Naive thymus-derived CD4-positive, alpha-beta T cell (primary cell): Measurements from ENCODE around the gene STRBP. TPM values are rescaled to one million over a fixed set of nuclear protein-coding genes. Genes with fewer than 3 reads are reported as not detected.

Experiments
- ATAC-seq: fragments of 150-1000 bp; cut with Tn5 transposase; 2 replicates; pipeline ENCODE4 v1.10.0; 2021; ENCODE audit warnings: mild to moderate bottlenecking, moderate library complexity
- CTCF ChIA-PET: fragments of 350-600 bp; sonication (Branson Sonifier 250); formaldehyde crosslinking; loops from one replicate; lab custom pipeline; 2021; ENCODE audit warnings: antibody characterized with exemption; lab: Charles Lee
- POLR2A ChIA-PET: fragments of 350-600 bp; sonication (Branson Sonifier 250); formaldehyde crosslinking; loops from one replicate; lab custom pipeline; 2021; ENCODE audit warnings: antibody characterized with exemption, inconsistent platforms; lab: Charles Lee
- DNase-seq, 9 donors: peaks; one replicate each; pipeline versions ENCODE4 v3.0.0 to v3.0.0-alpha.2; 2020 to 2022; ENCODE audit warnings: mixed read lengths in 1 of 9
- H3K27ac ChIP-seq: one replicate; pipeline ENCODE4 v1.7.0; 2013; ENCODE audit warnings: mild to moderate bottlenecking, low read depth, low read length, moderate library complexity
- H3K27me3 ChIP-seq, 2 donors: one replicate each; pipeline ENCODE4 v1.7.0; 2013; ENCODE audit warnings: low read length in 2 of 2, mild to moderate bottlenecking in 2 of 2, moderate library complexity in 2 of 2; ENCODE audit not compliant: control insufficient read depth in 2 of 2, insufficient read depth in 2 of 2
- H3K36me3 ChIP-seq, 3 experiments: 1 replicate in 2 of 3; 2 replicates in 1 of 3; pipeline ENCODE4 v1.7.0; 2013; ENCODE audit warnings: low read length in 3 of 3, mild to moderate bottlenecking in 3 of 3, moderate library complexity in 1 of 3; ENCODE audit not compliant: insufficient read depth in 3 of 3, control insufficient read depth in 2 of 3
- H3K4me1 ChIP-seq, 2 donors: one replicate each; pipeline ENCODE4 v1.7.0; 2013; ENCODE audit warnings: low read length in 2 of 2, mild to moderate bottlenecking in 2 of 2, moderate library complexity in 1 of 2; ENCODE audit not compliant: control insufficient read depth in 2 of 2, insufficient read depth in 2 of 2
- H3K4me3 ChIP-seq: 2 replicates; pipeline ENCODE4 v1.7.0; 2013; ENCODE audit warnings: mild to moderate bottlenecking, low read length
- H3K9me3 ChIP-seq, 3 experiments: 1 replicate in 2 of 3; 2 replicates in 1 of 3; pipeline ENCODE4 v1.7.0; 2013; ENCODE audit warnings: low read length in 3 of 3; ENCODE audit not compliant: control insufficient read depth in 2 of 3
- H3K27ac Mint-ChIP-seq, 9 donors: one replicate each; pipeline ENCODE4 v1.8.0; 2020 to 2022; ENCODE audit warnings: mixed read lengths in 9 of 9, mild to moderate bottlenecking in 8 of 9, moderate library complexity in 5 of 9, inconsistent platforms in 2 of 9
- H3K27me3 Mint-ChIP-seq, 5 donors: one replicate each; pipeline ENCODE4 v1.8.0; 2021 to 2022; ENCODE audit warnings: mixed read lengths in 5 of 5, mild to moderate bottlenecking in 1 of 5
- H3K36me3 Mint-ChIP-seq, 5 donors: one replicate each; pipeline ENCODE4 v1.8.0; 2020 to 2022; ENCODE audit warnings: mixed read lengths in 5 of 5, mild to moderate bottlenecking in 3 of 5, inconsistent platforms in 1 of 5
- H3K4me1 Mint-ChIP-seq, 7 donors: one replicate each; pipeline ENCODE4 v1.8.0; 2020 to 2022; ENCODE audit warnings: mixed read lengths in 7 of 7, mild to moderate bottlenecking in 3 of 7, inconsistent platforms in 1 of 7
- H3K4me3 Mint-ChIP-seq, 10 donors: one replicate each; pipeline ENCODE4 v1.8.0; 2020 to 2022; ENCODE audit warnings: mild to moderate bottlenecking in 10 of 10, mixed read lengths in 10 of 10, moderate library complexity in 6 of 10, inconsistent platforms in 2 of 10
- H3K9me3 Mint-ChIP-seq, 11 donors: one replicate each; pipeline ENCODE4 v1.8.0; 2020 to 2022; ENCODE audit warnings: mixed read lengths in 11 of 11, mild to moderate bottlenecking in 4 of 11, inconsistent platforms in 1 of 11, moderate library complexity in 1 of 11
- intact Hi-C, 2 donors: fragments of 100-400 bp; cut with micrococcal nuclease; formaldehyde crosslinking; loops; one replicate each; pipeline ENCODE4 v1.15.1; 2023
- polyA plus RNA-seq, 2 donors: library from polyadenylated mRNA; unstranded; fragments of 300-500 nt; fragmentation: Illumina TruSeq; gene quantifications; one replicate each; pipeline ENCODE4 v1.2.3, GENCODE V29; 2021
- total RNA-seq, 6 experiments: library from RNA in 5 of 6; stranded (reverse) in 5 of 6; gene quantifications; 1 replicate in 5 of 6; 2 replicates in 1 of 6; pipeline ENCODE4 v1.2.3 and lab custom pipeline; 2021 to 2026

STRBP gene
- total and polyA plus RNA-seq, 7 experiments from 2014 or later, result 14.5 to 28.8 (median 20.6) TPM

DNA sequence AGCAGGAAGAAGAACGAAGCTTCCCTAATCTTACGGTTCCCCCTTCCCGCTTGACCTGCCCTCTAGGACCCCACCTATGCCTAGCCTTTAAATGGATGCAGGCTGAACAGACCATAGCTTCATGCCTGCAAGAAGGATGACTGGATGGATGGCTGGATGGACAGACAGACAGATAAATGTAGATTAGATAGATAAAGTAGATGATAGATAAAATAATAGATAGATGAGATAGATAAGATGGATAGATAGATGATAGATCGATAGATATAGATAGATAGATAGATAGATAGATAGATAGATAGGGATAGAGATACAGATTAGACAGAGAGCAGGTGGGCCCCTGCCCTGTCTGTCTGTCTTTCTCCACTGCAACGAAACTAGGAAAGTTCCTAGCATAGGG lies 162.9 kb downstream of the STRBP start:
- peaks cover 0 to 67% (median 5%) of the 10 kb centered on the region in 3 experiments for H3K36me3 ChIP-seq
- no peak for DNase-seq
- Mint-ChIP-seq H3K36me3 (peaks cover 0 to 17% (median 3%) of the 10 kb centered on the region in 5 donors), H3K27me3 (no peaks in the 10 kb centered on the region), H3K27ac (peak overlapping the region in 3 of 9 donors; percentile 7 to 24 (median 10)), H3K4me1 (peaks cover 0 to 3% (median 0%) of the 10 kb centered on the region in 7 donors), H3K4me3 (no peak overlapping the region), H3K9me3 (peaks cover 0 to 2% (median 0%) of the 10 kb centered on the region in 11 donors)
- H3K9me3 ChIP-seq, result no peaks in the 10 kb centered on the region
- no peaks in the 10 kb centered on the region for H3K27me3 ChIP-seq
- H3K4me1 ChIP-seq, result no peaks in the 10 kb centered on the region
- H3K27ac ChIP-seq, result no peak overlapping the region
- no peak overlapping the region for H3K4me3 ChIP-seq
- intact Hi-C loops, result loop anchor here in 1 of 2 donors (10.0 kb wide), 1 partner anchor 119 kb away; no protein-coding TSS in a partner anchor
- no peak for ATAC-seq
- CTCF ChIA-PET, result interaction anchor here (1.2 to 1.7 kb wide), 2 partner anchors 11 to 244 kb away, joined by 3 to 5 read pairs; no protein-coding TSS in a partner anchor
- POLR2A ChIA-PET, result no interaction called here

- H3K36me3 ChIP-seq, result peaks cover 0 to 60% (median 5%) of the 10 kb centered on the region in 3 experiments
- H3K4me3 Mint-ChIP-seq, result no peak overlapping the region
- ChIA-PET CTCF (interaction anchor here (0.6 to 1.2 kb wide), 4 partner anchors 10 to 57 kb away, joined by 3 to 6 read pairs (median 4); no protein-coding TSS in a partner anchor), POLR2A (no interaction called here)
- DNase-seq (no peak), ATAC-seq (no peak)
- H3K27ac ChIP-seq, result no peak overlapping the region
- H3K27me3 Mint-ChIP-seq, result no peaks in the 10 kb centered on the region
- no peaks in the 10 kb centered on the region for H3K9me3 ChIP-seq
- no peak overlapping the region for H3K4me3 ChIP-seq
- no peaks in the 10 kb centered on the region for H3K4me1 ChIP-seq
- no peaks in the 10 kb centered on the region for H3K27me3 ChIP-seq
- peaks cover 0 to 2% (median 0%) of the 10 kb centered on the region in 7 donors for H3K4me1 Mint-ChIP-seq
- peaks cover 0 to 2% (median 0%) of the 10 kb centered on the region in 11 donors for H3K9me3 Mint-ChIP-seq
- peak overlapping the region in 4 of 9 donors; percentile 7 to 70 (median 38) for H3K27ac Mint-ChIP-seq
- peaks cover 0 to 17% (median 3%) of the 10 kb centered on the region in 5 donors for H3K36me3 Mint-ChIP-seq
- intact Hi-C loops, result loop anchor here (5.0 to 10.0 kb wide), 2 partner anchors 120 to 247 kb away; no protein-coding TSS in a partner anchor
Measured at GRCh38 chr9:123104807-123105206, 163.6 kb downstream of the STRBP start.

DNA sequence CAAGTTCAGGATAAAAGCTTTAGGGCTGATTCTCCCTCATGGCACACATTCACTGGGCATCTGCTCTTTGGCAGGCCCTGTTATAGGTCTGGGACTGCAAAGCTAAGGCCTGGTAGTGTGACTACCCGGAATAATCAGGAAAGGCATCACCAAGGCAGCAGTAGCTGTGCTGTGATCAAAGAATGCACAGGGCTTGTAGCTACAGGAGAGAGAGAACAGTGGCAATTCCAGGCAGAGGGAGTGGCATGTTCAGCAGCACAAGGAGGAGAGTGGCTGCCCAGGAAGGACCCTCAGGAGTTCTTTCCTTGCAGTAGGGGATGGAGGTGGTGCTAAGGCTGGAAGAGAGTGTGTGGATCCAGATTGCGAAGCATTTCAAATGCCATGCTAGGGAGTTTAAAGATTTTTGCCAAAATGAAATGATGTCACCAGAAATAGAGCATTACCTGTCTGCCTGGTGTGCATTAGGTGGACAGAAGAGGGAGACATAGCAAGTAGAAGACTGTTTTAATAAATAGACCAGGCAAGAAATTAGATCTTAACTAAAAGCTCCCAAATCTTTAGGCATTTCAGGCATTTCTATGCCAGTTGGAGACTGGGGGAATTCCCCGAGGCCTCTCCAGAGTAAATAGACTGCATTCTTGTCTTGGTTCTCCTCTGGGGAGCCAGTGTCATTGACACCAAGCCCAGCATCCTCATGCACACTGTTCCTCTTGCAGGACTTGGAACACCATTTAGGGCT lies 165.8 kb downstream of the STRBP start:
- intact Hi-C loops, result loop anchor here (1.0 to 10.0 kb wide), 3 partner anchors 122 to 250 kb away; no protein-coding TSS in a partner anchor

GRCh38 chr9:123099548-123099947 lies 168.8 kb downstream of the STRBP start:
- no peak for DNase-seq
- no peaks in the 10 kb centered on the region for H3K27me3 ChIP-seq
- ATAC-seq, result no peak
- intact Hi-C loops, result no loop called here
- H3K4me3 Mint-ChIP-seq, result no peak overlapping the region
- H3K4me1 Mint-ChIP-seq, result no peaks in the 10 kb centered on the region
- peaks cover 0 to 65% (median 29%) of the 10 kb centered on the region in 3 experiments for H3K36me3 ChIP-seq
- H3K27me3 Mint-ChIP-seq, result no peaks in the 10 kb centered on the region
- ChIA-PET POLR2A (no interaction called here), CTCF (interaction anchor here (1.1 to 1.4 kb wide), 2 partner anchors 250 to 678 kb away, joined by 3 to 4 read pairs; no protein-coding TSS in a partner anchor)
- peak overlapping the region in 1 of 9 donors; percentile 78 for H3K27ac Mint-ChIP-seq
- no peaks in the 10 kb centered on the region for H3K4me1 ChIP-seq
- H3K4me3 ChIP-seq, result no peak overlapping the region
- peaks cover 0 to 42% (median 5%) of the 10 kb centered on the region in 5 donors for H3K36me3 Mint-ChIP-seq
- no peaks in the 10 kb centered on the region for H3K9me3 ChIP-seq
- H3K27ac ChIP-seq, result no peak overlapping the region
- no peaks in the 10 kb centered on the region for H3K9me3 Mint-ChIP-seq

More for the DNA sequence above, 165.8 kb downstream of the STRBP start:
- Mint-ChIP-seq H3K36me3 (peaks cover 0 to 27% (median 5%) of the 10 kb centered on the region in 5 donors), H3K9me3 (peaks cover 0 to 2% (median 0%) of the 10 kb centered on the region in 11 donors), H3K4me1 (no peaks in the 10 kb centered on the region), H3K27me3 (no peaks in the 10 kb centered on the region), H3K27ac (peak overlapping the region in 5 of 9 donors; percentile 9 to 68 (median 52)), H3K4me3 (no peak overlapping the region)
- H3K36me3 ChIP-seq, result peaks cover 0 to 61% (median 20%) of the 10 kb centered on the region in 3 experiments
- ChIA-PET POLR2A (interaction anchor here (1.4 kb wide), 1 partner anchor 237 kb away, joined by 3 read pairs; no protein-coding TSS in a partner anchor), CTCF (interaction anchor here (2.1 kb wide), 1 partner anchor 248 kb away, joined by 15 read pairs; no protein-coding TSS in a partner anchor)
- no peaks in the 10 kb centered on the region for H3K9me3 ChIP-seq
- no peaks in the 10 kb centered on the region for H3K4me1 ChIP-seq
- H3K27ac ChIP-seq, result no peak overlapping the region
- no peak for ATAC-seq
- H3K27me3 ChIP-seq, result no peaks in the 10 kb centered on the region
- no peak for DNase-seq
- no peak overlapping the region for H3K4me3 ChIP-seq

DNA sequence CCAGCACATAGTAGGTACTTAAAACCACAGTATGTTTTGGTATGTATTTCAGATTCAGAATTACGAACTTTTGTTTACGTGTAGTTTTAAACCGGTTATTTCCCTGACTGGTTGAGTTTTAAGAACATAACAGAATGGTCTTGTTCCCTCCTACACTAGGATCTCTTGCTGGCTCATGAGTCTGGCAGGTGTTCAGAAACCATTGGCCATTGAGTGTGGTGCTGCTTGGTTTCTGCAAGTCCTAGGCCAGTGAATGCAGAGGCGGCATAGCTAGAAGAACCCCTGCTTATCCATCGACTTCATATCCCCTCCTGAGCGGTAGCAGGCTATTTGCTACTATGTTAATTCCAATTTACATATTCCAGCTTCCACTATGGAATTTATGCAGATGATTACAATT lies 169.3 kb downstream of the STRBP start:
- ATAC-seq (no peak), DNase-seq (no peak)
- Mint-ChIP-seq H3K36me3 (peaks cover under 1 to 44% (median 5%) of the 10 kb centered on the region in 5 donors), H3K4me3 (no peak overlapping the region), H3K9me3 (no peaks in the 10 kb centered on the region), H3K27me3 (no peaks in the 10 kb centered on the region), H3K4me1 (no peaks in the 10 kb centered on the region), H3K27ac (peak overlapping the region in 1 of 9 donors; percentile 78)
- intact Hi-C loops, result no loop called here
- Histone ChIP-seq H3K4me3 (no peak overlapping the region), H3K36me3 (peaks cover 3 to 61% (median 29%) of the 10 kb centered on the region in 3 experiments), H3K27ac (no peak overlapping the region), H3K4me1 (no peaks in the 10 kb centered on the region), H3K27me3 (no peaks in the 10 kb centered on the region), H3K9me3 (no peaks in the 10 kb centered on the region)
- CTCF ChIA-PET, result interaction anchor here (1.4 kb wide), 1 partner anchor 251 kb away, joined by 4 read pairs; no protein-coding TSS in a partner anchor
- POLR2A ChIA-PET, result no interaction called here

GRCh38 chr9:123098096-123098459 lies 170.3 kb downstream of the STRBP start:
- ChIA-PET CTCF (interaction anchor here (0.5 kb wide), 1 partner anchor 17 kb away, joined by 4 read pairs; no protein-coding TSS in a partner anchor), POLR2A (no interaction called here)
- no peaks in the 10 kb centered on the region for H3K9me3 ChIP-seq
- Mint-ChIP-seq H3K9me3 (no peaks in the 10 kb centered on the region), H3K27me3 (no peaks in the 10 kb centered on the region), H3K4me3 (no peak overlapping the region), H3K36me3 (peaks cover 2 to 49% (median 10%) of the 10 kb centered on the region in 5 donors), H3K4me1 (no peaks in the 10 kb centered on the region), H3K27ac (peak overlapping the region in 2 of 9 donors; percentile 22 to 28)
- no peak overlapping the region for H3K27ac ChIP-seq
- no peaks in the 10 kb centered on the region for H3K27me3 ChIP-seq
- ATAC-seq, result no peak
- intact Hi-C loops, result no loop called here
- peaks cover 4 to 63% (median 29%) of the 10 kb centered on the region in 3 experiments for H3K36me3 ChIP-seq
- DNase-seq, result no peak
- no peaks in the 10 kb centered on the region for H3K4me1 ChIP-seq
- no peak overlapping the region for H3K4me3 ChIP-seq
